ENCODE results near the gene COL23A1.

COL23A1 gene

GRCh38 chr5:178360926-178361235 is 229.3 kb downstream of the COL23A1 start:
- TF ChIP-seq, protein P1, sequence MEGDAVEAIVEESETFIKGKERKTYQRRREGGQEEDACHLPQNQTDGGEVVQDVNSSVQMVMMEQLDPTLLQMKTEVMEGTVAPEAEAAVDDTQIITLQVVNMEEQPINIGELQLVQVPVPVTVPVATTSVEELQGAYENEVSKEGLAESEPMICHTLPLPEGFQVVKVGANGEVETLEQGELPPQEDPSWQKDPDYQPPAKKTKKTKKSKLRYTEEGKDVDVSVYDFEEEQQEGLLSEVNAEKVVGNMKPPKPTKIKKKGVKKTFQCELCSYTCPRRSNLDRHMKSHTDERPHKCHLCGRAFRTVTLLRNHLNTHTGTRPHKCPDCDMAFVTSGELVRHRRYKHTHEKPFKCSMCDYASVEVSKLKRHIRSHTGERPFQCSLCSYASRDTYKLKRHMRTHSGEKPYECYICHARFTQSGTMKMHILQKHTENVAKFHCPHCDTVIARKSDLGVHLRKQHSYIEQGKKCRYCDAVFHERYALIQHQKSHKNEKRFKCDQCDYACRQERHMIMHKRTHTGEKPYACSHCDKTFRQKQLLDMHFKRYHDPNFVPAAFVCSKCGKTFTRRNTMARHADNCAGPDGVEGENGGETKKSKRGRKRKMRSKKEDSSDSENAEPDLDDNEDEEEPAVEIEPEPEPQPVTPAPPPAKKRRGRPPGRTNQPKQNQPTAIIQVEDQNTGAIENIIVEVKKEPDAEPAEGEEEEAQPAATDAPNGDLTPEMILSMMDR (IDR thresholded peaks at IDR 0.05) = no peak
- no peak for DNase-seq (ENCODE audit: low spot score)
- no peak overlapping the region for H3K4me3 ChIP-seq
- no peak overlapping the region for H3K27ac ChIP-seq

DNA sequence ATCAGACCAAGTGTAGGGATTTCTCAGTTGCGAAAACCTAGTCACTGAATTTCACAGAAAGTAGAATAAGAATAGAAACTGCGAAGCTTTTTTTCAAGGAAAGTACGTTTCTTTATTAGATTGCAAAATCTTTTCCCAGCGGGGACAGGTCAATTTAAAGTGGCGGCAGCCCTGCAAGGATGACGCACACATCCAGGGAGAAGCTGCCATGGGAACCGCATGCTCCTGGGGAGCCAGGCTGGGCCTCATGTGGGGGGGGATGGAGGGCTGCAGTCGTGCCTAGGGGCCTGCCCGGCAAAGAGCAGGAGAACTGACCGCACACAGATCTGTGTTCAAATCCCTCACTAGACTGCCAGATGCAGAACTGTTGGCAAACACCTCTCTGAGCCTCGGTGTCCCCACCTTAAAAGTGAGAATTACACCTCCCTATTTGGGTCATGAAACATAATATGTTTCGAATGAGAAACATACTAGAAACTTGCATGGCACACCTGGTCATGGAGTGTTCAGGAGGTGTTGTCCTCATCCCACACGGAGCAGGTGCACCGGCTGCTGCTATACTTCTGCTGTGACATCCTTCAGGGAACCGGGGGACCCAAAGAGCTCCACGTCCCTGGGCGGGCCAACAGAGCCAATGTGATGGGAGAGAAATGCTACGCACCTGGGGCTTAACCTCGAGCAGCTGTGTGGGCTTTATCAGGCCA is 229.8 kb downstream of the COL23A1 start:
- no peak for DNase-seq (ENCODE audit: low spot score)

GRCh38 chr5:178359738-178360137 is 230.5 kb downstream of the COL23A1 start:
- DNase-seq (ENCODE audit: low spot score) = no peak
- Histone ChIP-seq H3K4me3 (no peak overlapping the region), H3K27ac (no peak overlapping the region)
- TF ChIP-seq, protein P1 (IDR thresholded peaks at IDR 0.05) = no peak

More for the DNA sequence above, 229.8 kb downstream of the COL23A1 start:
- TF ChIP-seq, protein P1 (IDR thresholded peaks at IDR 0.05) = no peak
- H3K4me3 ChIP-seq = no peak overlapping the region
- H3K27ac ChIP-seq = no peak overlapping the region

- DNase-seq (ENCODE audit: low spot score) = no peak
Measured at GRCh38 chr5:178357678-178358077, 232.5 kb downstream of the COL23A1 start.

DNA sequence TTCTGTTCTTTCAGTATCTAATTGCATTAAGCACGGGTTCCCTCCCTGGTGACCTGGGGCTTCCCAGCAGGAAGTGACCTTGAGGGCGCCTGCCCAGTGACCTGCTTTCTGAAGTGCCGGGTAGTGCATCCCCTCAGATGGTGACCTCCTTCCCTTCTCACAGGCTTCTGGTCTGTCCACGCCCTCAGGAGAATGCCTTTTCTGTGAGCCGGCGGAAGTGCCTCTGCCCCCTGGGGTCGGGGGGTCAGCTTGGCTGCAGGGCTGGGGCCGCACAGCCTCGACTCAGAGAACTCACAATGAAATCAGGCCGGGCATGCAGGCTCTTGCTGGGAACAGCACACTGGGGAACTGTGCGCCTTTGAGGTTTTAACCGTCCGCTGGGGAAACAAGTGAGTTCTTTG is 233.1 kb downstream of the COL23A1 start:
- Histone ChIP-seq H3K4me3 (no peak overlapping the region), H3K27ac (no peak overlapping the region)
- no peak for DNase-seq (ENCODE audit: low spot score)
- TF ChIP-seq, protein P1 (IDR thresholded peaks at IDR 0.05) = no peak

More at GRCh38 chr5:178357678-178358077, 232.5 kb downstream of the COL23A1 start:
- Histone ChIP-seq H3K4me3 (no peak overlapping the region), H3K27ac (no peak overlapping the region)
- TF ChIP-seq, protein P1 (IDR thresholded peaks at IDR 0.05) = no peak

GRCh38 chr5:178356431-178356872 is 233.7 kb downstream of the COL23A1 start:
- TF ChIP-seq, protein P1 (IDR thresholded peaks at IDR 0.05) = no peak
- H3K27ac ChIP-seq = no peak overlapping the region
- H3K4me3 ChIP-seq = no peak overlapping the region
- DNase-seq (ENCODE audit: low spot score) = no peak

- TF ChIP-seq, protein P1 (IDR thresholded peaks at IDR 0.05) = no peak
- H3K27ac ChIP-seq = no peak overlapping the region
- no peak overlapping the region for H3K4me3 ChIP-seq
- DNase-seq (ENCODE audit: low spot score) = no peak
Measured at GRCh38 chr5:178355671-178356070, 234.5 kb downstream of the COL23A1 start.
